ENCODE data around the gene MAN1C1. TPM values are rescaled to one million over a fixed set of nuclear protein-coding genes. Genes with fewer than 3 reads are reported as not detected.

The MAN1C1 gene
- total and polyA plus RNA-seq, 10 of the 15 experiments (the other 5 are each of a cell fraction or from before 2014, with no cell fraction given), result 0.12 to 0.56 (median 0.22) TPM; not detected in 3

DNA sequence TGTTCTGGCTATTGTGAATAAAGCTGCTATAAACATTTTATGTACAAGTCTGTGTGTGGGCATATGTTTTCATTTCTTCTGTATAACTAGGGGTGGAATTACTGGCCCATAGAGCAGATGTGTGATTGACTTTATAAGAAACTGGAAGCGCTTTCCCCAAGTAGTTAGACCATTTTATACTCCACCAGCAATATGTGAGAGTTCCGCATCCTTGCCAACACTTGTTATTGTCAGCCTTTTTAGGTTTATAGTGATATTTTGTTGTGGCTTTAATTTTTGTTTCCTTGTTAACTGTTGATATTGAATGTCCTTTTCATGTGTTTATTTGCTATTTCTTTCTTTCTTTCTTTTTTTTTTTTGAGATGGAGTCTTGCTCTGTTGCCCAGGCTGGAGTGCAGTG lies 9.4 kb downstream of the MAN1C1 start:
- ChIA-PET POLR2A (no interaction called here), RAD21 (ENCODE audit: unreplicated experiment) (no interaction called here), SMC1A (ENCODE audit: uncharacterized antibody, unreplicated experiment) (no interaction called here), CTCF (interaction anchor here (0.6 kb wide), 1 partner anchor 218 kb away, joined by 3 read pairs; no protein-coding TSS in a partner anchor)
- H3K4me2 ChIP-seq (ENCODE audit: control insufficient read depth, insufficient read depth), result no peak overlapping the region
- no peaks in the 10 kb centered on the region for H3K36me3 ChIP-seq (ENCODE audit: control insufficient read depth in 2 of 2, insufficient read depth in 2 of 2, low read length in 1 of 2)
- no TSS peak for BruUV-seq (replicated peaks)
- no peaks in the 10 kb centered on the region for H3K27me3 ChIP-seq (replicated peaks in 1 of 2; ENCODE audit: control insufficient read depth in 2 of 2, insufficient read depth in 2 of 2, low read length in 1 of 2)
- FAIRE-seq (no peak), ATAC-seq (no peak), DNase-seq (ENCODE audit: low read depth, low spot score) (no peak)
- H4K20me1 ChIP-seq (ENCODE audit: control insufficient read depth, insufficient read depth), result no peaks in the 10 kb centered on the region
- no peak overlapping the region for H2AFZ ChIP-seq (ENCODE audit: control insufficient read depth, low read depth, low read length)
- TF ChIP-seq, protein P1, sequence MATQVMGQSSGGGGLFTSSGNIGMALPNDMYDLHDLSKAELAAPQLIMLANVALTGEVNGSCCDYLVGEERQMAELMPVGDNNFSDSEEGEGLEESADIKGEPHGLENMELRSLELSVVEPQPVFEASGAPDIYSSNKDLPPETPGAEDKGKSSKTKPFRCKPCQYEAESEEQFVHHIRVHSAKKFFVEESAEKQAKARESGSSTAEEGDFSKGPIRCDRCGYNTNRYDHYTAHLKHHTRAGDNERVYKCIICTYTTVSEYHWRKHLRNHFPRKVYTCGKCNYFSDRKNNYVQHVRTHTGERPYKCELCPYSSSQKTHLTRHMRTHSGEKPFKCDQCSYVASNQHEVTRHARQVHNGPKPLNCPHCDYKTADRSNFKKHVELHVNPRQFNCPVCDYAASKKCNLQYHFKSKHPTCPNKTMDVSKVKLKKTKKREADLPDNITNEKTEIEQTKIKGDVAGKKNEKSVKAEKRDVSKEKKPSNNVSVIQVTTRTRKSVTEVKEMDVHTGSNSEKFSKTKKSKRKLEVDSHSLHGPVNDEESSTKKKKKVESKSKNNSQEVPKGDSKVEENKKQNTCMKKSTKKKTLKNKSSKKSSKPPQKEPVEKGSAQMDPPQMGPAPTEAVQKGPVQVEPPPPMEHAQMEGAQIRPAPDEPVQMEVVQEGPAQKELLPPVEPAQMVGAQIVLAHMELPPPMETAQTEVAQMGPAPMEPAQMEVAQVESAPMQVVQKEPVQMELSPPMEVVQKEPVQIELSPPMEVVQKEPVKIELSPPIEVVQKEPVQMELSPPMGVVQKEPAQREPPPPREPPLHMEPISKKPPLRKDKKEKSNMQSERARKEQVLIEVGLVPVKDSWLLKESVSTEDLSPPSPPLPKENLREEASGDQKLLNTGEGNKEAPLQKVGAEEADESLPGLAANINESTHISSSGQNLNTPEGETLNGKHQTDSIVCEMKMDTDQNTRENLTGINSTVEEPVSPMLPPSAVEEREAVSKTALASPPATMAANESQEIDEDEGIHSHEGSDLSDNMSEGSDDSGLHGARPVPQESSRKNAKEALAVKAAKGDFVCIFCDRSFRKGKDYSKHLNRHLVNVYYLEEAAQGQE (IDR thresholded peaks at IDR 0.05; ENCODE audit: low read depth, low read length), result no peak
- TF ChIP-seq RAD21 (IDR thresholded peaks at IDR 0.05; ENCODE audit: insufficient read depth, low read depth, low read length) (no peak), BRCA1 (IDR thresholded peaks at IDR 0.05; ENCODE audit: low read depth, low read length) (no peak), PAX8 (IDR thresholded peaks at IDR 0.05) (no peak), FOXM1 (IDR thresholded peaks at IDR 0.05; ENCODE audit: low read depth, low read length) (no peak)
- TF ChIP-seq, protein P2, sequence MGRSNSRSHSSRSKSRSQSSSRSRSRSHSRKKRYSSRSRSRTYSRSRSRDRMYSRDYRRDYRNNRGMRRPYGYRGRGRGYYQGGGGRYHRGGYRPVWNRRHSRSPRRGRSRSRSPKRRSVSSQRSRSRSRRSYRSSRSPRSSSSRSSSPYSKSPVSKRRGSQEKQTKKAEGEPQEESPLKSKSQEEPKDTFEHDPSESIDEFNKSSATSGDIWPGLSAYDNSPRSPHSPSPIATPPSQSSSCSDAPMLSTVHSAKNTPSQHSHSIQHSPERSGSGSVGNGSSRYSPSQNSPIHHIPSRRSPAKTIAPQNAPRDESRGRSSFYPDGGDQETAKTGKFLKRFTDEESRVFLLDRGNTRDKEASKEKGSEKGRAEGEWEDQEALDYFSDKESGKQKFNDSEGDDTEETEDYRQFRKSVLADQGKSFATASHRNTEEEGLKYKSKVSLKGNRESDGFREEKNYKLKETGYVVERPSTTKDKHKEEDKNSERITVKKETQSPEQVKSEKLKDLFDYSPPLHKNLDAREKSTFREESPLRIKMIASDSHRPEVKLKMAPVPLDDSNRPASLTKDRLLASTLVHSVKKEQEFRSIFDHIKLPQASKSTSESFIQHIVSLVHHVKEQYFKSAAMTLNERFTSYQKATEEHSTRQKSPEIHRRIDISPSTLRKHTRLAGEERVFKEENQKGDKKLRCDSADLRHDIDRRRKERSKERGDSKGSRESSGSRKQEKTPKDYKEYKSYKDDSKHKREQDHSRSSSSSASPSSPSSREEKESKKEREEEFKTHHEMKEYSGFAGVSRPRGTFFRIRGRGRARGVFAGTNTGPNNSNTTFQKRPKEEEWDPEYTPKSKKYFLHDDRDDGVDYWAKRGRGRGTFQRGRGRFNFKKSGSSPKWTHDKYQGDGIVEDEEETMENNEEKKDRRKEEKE (IDR thresholded peaks at IDR 0.05), result no peak
- TF ChIP-seq, protein P3, sequence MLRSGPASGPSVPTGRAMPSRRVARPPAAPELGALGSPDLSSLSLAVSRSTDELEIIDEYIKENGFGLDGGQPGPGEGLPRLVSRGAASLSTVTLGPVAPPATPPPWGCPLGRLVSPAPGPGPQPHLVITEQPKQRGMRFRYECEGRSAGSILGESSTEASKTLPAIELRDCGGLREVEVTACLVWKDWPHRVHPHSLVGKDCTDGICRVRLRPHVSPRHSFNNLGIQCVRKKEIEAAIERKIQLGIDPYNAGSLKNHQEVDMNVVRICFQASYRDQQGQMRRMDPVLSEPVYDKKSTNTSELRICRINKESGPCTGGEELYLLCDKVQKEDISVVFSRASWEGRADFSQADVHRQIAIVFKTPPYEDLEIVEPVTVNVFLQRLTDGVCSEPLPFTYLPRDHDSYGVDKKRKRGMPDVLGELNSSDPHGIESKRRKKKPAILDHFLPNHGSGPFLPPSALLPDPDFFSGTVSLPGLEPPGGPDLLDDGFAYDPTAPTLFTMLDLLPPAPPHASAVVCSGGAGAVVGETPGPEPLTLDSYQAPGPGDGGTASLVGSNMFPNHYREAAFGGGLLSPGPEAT (IDR thresholded peaks at IDR 0.05; ENCODE audit: low read depth), result no peak
- TF ChIP-seq, protein P4, sequence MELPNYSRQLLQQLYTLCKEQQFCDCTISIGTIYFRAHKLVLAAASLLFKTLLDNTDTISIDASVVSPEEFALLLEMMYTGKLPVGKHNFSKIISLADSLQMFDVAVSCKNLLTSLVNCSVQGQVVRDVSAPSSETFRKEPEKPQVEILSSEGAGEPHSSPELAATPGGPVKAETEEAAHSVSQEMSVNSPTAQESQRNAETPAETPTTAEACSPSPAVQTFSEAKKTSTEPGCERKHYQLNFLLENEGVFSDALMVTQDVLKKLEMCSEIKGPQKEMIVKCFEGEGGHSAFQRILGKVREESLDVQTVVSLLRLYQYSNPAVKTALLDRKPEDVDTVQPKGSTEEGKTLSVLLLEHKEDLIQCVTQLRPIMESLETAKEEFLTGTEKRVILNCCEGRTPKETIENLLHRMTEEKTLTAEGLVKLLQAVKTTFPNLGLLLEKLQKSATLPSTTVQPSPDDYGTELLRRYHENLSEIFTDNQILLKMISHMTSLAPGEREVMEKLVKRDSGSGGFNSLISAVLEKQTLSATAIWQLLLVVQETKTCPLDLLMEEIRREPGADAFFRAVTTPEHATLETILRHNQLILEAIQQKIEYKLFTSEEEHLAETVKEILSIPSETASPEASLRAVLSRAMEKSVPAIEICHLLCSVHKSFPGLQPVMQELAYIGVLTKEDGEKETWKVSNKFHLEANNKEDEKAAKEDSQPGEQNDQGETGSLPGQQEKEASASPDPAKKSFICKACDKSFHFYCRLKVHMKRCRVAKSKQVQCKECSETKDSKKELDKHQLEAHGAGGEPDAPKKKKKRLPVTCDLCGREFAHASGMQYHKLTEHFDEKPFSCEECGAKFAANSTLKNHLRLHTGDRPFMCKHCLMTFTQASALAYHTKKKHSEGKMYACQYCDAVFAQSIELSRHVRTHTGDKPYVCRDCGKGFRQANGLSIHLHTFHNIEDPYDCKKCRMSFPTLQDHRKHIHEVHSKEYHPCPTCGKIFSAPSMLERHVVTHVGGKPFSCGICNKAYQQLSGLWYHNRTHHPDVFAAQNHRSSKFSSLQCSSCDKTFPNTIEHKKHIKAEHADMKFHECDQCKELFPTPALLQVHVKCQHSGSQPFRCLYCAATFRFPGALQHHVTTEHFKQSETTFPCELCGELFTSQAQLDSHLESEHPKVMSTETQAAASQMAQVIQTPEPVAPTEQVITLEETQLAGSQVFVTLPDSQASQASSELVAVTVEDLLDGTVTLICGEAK (IDR thresholded peaks at IDR 0.05; ENCODE audit: borderline replicate concordance), result no peak
- in situ Hi-C loops (cut with MboI) (no loop called here), intact Hi-C loops (cut with micrococcal nuclease; ENCODE audit: unreplicated experiment) (no loop called here)
- no peaks in the 10 kb centered on the region for H3K79me2 ChIP-seq (ENCODE audit: control insufficient read depth, insufficient read depth, low read length)
- peaks cover 6% of the 10 kb centered on the region; the same call in 1 of the 2 replicates for H3K4me1 ChIP-seq (ENCODE audit: control insufficient read depth, insufficient read depth, low read length)
- no peak overlapping the region for H3K4me3 ChIP-seq
- H3K9ac ChIP-seq (ENCODE audit: control insufficient read depth, insufficient read depth, low read length), result no peak overlapping the region
- WGBS (ENCODE audit: insufficient coverage, insufficient replicate concordance, low lambda C conversion rate, missing lambda C conversion rate), result 64% methylated on average over 2 of the region's 2 CpGs
- no peak overlapping the region for H3K27ac ChIP-seq (ENCODE audit: control insufficient read depth, insufficient read depth)
- no peaks in the 10 kb centered on the region for H3K9me3 ChIP-seq (replicated peaks; ENCODE audit: control insufficient read depth, insufficient read depth, low read length)

All from GM12878 (cell line).